KMS-11 (cell line): ENCODE data around the gene KIF17.
A peak's percentile ranks its signal among the peaks of the same experiment; 100 is the strongest.
"Not testable (repeated sequence)": the region's sequence is repeated elsewhere in the genome, so short reads cannot be mapped to it uniquely, and the experiment has no call there.

ENCODE experiments used
- H2AFZ ChIP-seq: fragments of 200-600 bp; sonication (generic); 2 replicates; pipeline ENCODE4 v1.6.1; 2016; ENCODE audit warnings: antibody characterized with exemption, mixed run types, low read depth
- H3K27ac ChIP-seq: fragments of 200-600 bp; sonication (generic); 2 replicates; pipeline ENCODE4 v1.6.1; 2016; ENCODE audit warnings: mild to moderate bottlenecking, mixed run types
- H3K27me3 ChIP-seq: fragments of 200-600 bp; sonication (generic); 2 replicates; pipeline ENCODE4 v1.6.1; 2017; ENCODE audit warnings: mild to moderate bottlenecking, low read depth, mixed run types, moderate library complexity; ENCODE audit not compliant: insufficient read depth
- H3K36me3 ChIP-seq: fragments of 200-600 bp; sonication (generic); 2 replicates; pipeline ENCODE4 v1.6.1; 2017; ENCODE audit warnings: mild to moderate bottlenecking, mixed run types; ENCODE audit not compliant: insufficient read depth
- H3K4me1 ChIP-seq: fragments of 200-600 bp; sonication (generic); 2 replicates; pipeline ENCODE4 v1.6.1; 2016; ENCODE audit warnings: mild to moderate bottlenecking, low read depth, mixed run types; ENCODE audit not compliant: poor library complexity, severe bottlenecking
- H3K4me2 ChIP-seq: fragments of 200-600 bp; sonication (generic); 2 replicates; pipeline ENCODE4 v1.7.0; 2016; ENCODE audit warnings: mild to moderate bottlenecking, mixed run types
- H3K4me3 ChIP-seq: fragments of 200-600 bp; sonication (generic); IDR thresholded peaks from 2 replicates; pipeline ENCODE4 v1.6.1; 2017; ENCODE audit warnings: low read depth, low read length, mixed read lengths; ENCODE audit not compliant: insufficient read depth
- H3K79me2 ChIP-seq: fragments of 200-600 bp; sonication (generic); 2 replicates; pipeline ENCODE4 v1.6.1; 2016; ENCODE audit warnings: low read depth, mixed run types; ENCODE audit not compliant: insufficient read depth
- H3K9ac ChIP-seq: fragments of 200-600 bp; sonication (generic); 2 replicates; pipeline ENCODE4 v1.6.1; 2016; ENCODE audit warnings: mild to moderate bottlenecking, mixed run types
- H4K20me1 ChIP-seq: fragments of 200-600 bp; sonication (generic); 2 replicates; pipeline ENCODE4 v1.6.1; 2016; ENCODE audit warnings: mild to moderate bottlenecking, mixed run types; ENCODE audit not compliant: insufficient read depth
- TF ChIP-seq, protein P1 (sequence below): fragments of 200-600 bp; sonication (generic); conservative IDR thresholded peaks from 2 replicates; pipeline ENCODE4 v1.6.1; 2017; ENCODE audit warnings: low read depth, mild to moderate bottlenecking, antibody characterized with exemption, low read length, moderate library complexity, mixed read lengths

The KIF17 gene

DNA sequence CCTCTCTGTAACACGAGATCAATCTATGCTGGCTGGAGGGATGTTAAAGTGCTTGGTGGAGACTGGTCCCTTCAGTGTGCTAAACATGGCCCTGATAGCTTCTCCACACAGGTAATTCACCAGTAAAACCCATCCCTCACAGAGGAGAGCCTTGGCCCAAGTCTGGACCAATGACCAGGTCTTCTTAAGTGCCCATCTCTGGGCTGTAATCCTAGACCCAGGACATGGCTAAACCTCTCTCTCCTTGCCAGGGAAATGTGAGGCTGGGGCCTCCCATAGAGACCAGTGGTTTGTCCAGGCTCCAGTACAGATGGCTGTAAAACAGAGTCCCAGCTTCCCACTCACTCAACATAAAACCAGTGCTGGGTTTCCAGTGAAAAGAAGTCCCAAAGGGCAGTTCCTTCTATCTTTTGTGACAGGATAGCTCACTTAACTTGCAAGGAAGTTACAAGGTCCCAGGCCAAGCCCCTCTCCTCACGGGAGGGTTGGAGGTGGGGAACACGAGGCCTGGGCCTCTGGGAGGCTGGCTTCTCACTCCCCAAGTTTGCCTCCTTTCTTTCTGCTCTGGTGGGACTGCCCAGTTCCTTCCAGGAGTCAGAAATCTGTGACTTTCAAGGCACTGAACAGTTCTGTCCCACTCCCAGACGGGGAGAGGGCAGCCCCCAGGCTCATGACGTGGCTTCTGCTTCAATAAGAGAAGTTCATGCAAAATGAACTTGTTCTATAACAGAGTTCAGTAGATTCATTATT, 2.2 kb upstream of the KIF17 start:
- no peaks in the 10 kb centered on the region for H3K79me2 ChIP-seq
- H2AFZ ChIP-seq: no peak overlapping the region
- H4K20me1 ChIP-seq: no peaks in the 10 kb centered on the region
- H3K27ac ChIP-seq: no peak overlapping the region
- H3K4me1 ChIP-seq: no peaks in the 10 kb centered on the region
- no peak overlapping the region for H3K4me2 ChIP-seq
- H3K9ac ChIP-seq: no peak overlapping the region
- H3K4me3 ChIP-seq: no peak overlapping the region
- peaks cover 38% of the 10 kb centered on the region for H3K27me3 ChIP-seq
- H3K36me3 ChIP-seq: no peaks in the 10 kb centered on the region
- TF ChIP-seq, protein P1, sequence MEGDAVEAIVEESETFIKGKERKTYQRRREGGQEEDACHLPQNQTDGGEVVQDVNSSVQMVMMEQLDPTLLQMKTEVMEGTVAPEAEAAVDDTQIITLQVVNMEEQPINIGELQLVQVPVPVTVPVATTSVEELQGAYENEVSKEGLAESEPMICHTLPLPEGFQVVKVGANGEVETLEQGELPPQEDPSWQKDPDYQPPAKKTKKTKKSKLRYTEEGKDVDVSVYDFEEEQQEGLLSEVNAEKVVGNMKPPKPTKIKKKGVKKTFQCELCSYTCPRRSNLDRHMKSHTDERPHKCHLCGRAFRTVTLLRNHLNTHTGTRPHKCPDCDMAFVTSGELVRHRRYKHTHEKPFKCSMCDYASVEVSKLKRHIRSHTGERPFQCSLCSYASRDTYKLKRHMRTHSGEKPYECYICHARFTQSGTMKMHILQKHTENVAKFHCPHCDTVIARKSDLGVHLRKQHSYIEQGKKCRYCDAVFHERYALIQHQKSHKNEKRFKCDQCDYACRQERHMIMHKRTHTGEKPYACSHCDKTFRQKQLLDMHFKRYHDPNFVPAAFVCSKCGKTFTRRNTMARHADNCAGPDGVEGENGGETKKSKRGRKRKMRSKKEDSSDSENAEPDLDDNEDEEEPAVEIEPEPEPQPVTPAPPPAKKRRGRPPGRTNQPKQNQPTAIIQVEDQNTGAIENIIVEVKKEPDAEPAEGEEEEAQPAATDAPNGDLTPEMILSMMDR: no peak

DNA sequence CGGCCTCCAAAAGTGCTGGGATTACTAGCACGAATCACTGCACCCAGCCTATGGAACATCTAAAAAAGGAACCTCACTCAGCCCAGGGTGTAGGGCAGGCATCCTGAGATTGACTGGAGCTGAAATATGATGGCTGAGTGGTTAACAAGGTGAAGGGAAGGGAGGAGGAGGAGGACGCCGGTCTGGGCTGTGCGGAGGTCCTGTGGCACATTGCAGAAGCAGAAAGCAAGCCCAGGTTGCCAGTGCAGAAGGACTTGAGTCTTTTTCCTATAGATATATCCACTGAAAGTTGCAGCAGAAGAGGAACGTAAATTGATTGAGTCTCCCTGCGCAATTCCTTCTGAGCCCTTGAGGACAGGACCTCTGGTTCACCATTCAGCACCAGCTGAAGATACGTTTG, 1.5 kb upstream of the KIF17 start:
- Histone ChIP-seq H4K20me1 (no peaks in the 10 kb centered on the region), H3K9ac (no peak overlapping the region), H3K79me2 (no peaks in the 10 kb centered on the region), H3K27me3 (peaks cover 34% of the 10 kb centered on the region), H3K27ac (no peak overlapping the region), H3K36me3 (no peaks in the 10 kb centered on the region), H3K4me3 (no peak overlapping the region), H3K4me1 (no peaks in the 10 kb centered on the region), H2AFZ (no peak overlapping the region), H3K4me2 (no peak overlapping the region)
- TF ChIP-seq, protein P1: no peak

DNA sequence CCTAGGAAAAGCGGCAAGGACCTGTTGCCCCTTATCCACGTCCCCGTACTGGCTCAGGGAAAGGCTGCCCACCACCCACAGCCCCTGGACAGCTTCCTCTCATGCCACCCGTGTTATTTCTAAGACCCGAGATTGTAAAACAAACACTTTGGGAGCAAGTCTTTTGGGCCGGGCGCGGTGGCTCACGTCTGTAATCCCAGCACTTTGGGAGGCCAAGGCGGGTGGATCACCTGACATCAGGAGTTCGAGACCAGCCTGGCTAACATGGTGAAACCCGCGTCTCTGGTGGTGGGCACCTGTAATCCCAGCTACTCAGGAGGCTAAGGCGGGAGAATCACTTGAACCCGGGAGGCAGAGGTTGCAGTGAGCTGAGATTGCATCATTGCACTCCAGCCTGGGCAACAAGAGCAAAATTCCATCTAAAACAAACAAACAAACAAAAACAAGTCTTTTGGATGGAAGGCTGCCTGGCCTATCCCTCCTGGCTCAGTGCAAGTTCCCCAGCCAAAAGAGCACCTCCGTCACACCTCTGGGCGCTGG, 606 bp upstream of the KIF17 start:
- Histone ChIP-seq H3K4me2 (peak overlapping the region; percentile 53; the same call in 1 of the 2 replicates), H2AFZ (peak overlapping the region; percentile 26; the same call in 1 of the 2 replicates)
- H3K27ac ChIP-seq: not testable (repeated sequence)

DNA sequence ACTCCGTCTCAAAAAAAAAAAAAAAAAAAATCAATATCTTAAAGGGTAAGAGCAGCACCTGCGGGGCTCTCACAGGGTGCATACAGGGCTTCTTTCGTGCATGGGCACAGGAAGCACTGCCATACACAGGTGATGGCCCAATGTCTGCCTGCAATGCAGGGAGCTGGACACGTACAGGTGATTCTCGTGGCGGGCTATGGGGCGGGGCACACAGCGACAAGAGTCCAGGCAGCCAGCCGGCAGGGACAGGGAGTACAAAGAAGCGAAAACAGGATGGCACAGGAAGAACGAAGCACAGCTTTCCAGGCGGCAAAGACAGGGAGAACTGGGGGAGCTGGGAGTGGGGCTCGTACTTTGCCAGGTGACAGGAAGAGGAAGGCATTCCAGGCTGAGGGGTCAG, 1.6 kb downstream of the KIF17 start:
- Histone ChIP-seq H3K36me3 (no peaks in the 10 kb centered on the region), H3K79me2 (no peaks in the 10 kb centered on the region), H3K4me1 (no peaks in the 10 kb centered on the region), H3K9ac (no peak overlapping the region), H2AFZ (no peak overlapping the region), H4K20me1 (no peaks in the 10 kb centered on the region), H3K27ac (no peak overlapping the region), H3K4me2 (no peak overlapping the region), H3K4me3 (no peak overlapping the region), H3K27me3 (peaks cover 30% of the 10 kb centered on the region)
- TF ChIP-seq, protein P1: no peak

More for the DNA sequence above, 606 bp upstream of the KIF17 start:
- not testable (repeated sequence) for H3K4me1 ChIP-seq, H3K36me3 ChIP-seq, H3K4me3 ChIP-seq, H4K20me1 ChIP-seq, H3K79me2 ChIP-seq, H3K9ac ChIP-seq
- peaks cover 34% of the 10 kb centered on the region for H3K27me3 ChIP-seq

DNA sequence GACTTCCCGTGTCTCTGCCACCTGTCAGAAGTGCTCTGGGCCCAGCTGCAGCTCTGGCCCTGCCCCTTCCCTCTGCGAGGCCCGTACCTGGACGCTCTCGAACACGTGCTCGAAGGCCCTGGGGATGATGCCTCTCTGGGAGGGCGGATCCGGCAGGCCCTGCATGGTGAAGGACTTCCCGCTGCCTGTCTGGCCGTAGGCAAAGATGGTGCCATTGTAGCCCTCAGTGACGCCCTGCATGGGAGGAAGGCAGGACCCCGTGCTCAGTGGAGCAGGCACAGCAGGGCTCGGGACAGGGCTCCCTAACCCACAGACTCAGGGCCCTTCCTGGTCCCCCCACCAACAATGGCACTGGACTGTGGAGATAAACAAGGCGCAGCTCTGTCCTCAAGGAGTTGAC, 2.4 kb downstream of the KIF17 start:
- Histone ChIP-seq H3K9ac (no peak overlapping the region), H2AFZ (no peak overlapping the region), H3K27me3 (peaks cover 34% of the 10 kb centered on the region), H3K4me1 (no peaks in the 10 kb centered on the region), H4K20me1 (no peaks in the 10 kb centered on the region), H3K4me3 (no peak overlapping the region), H3K27ac (no peak overlapping the region), H3K79me2 (no peaks in the 10 kb centered on the region), H3K36me3 (no peaks in the 10 kb centered on the region), H3K4me2 (no peak overlapping the region)
- TF ChIP-seq, protein P1: no peak
